DND-41 (cell line): Measurements from ENCODE around the gene PHGDH.

Experiments used
- ATAC-seq: fragments of 200-7000 bp; cut with Tn5 transposase; 3 replicates; pipeline ENCODE4 v1.9.1; 2021; ENCODE audit warnings: low read depth; ENCODE audit not compliant: insufficient read depth
- DNase-seq: peaks from one replicate; pipeline ENCODE4 v3.0.0-alpha.2; 2020
- H2AFZ ChIP-seq: 2 replicates; pipeline ENCODE4 v1.6.0; 2012; ENCODE audit warnings: low read depth, low read length
- H3K27ac ChIP-seq: 2 replicates; pipeline ENCODE4 v1.5.1; 2012; ENCODE audit warnings: low read length, inconsistent platforms
- H3K27me3 ChIP-seq: fragments of 200-600 bp; sonication (generic); 2 replicates; pipeline ENCODE4 v1.6.0; 2012; ENCODE audit warnings: low read length, mild to moderate bottlenecking, inconsistent platforms; ENCODE audit not compliant: insufficient read depth, poor library complexity
- H3K36me3 ChIP-seq: 2 replicates; pipeline ENCODE4 v1.5.1; 2012; ENCODE audit warnings: low read length, inconsistent platforms; ENCODE audit not compliant: insufficient read depth
- H3K4me1 ChIP-seq: 2 replicates; pipeline ENCODE4 v1.5.1; 2012; ENCODE audit warnings: mild to moderate bottlenecking, low read length; ENCODE audit not compliant: insufficient read depth
- H3K4me2 ChIP-seq: 2 replicates; pipeline ENCODE4 v1.6.0; 2012; ENCODE audit warnings: mild to moderate bottlenecking, moderate library complexity, low read length, inconsistent platforms; ENCODE audit not compliant: insufficient read depth
- H3K4me3 ChIP-seq, 2 experiments: fragments of 200-600 bp in 1 of 2; shearing (Covaris generic) in 1 of 2; 2 replicates each; pipeline ENCODE4 v1.5.1; 2012 to 2016; ENCODE audit warnings: inconsistent platforms in 2 of 2, low read length in 2 of 2, mild to moderate bottlenecking in 2 of 2, low read depth in 1 of 2, moderate library complexity in 1 of 2
- H3K79me2 ChIP-seq: 2 replicates; pipeline ENCODE4 v1.6.0; 2012; ENCODE audit warnings: low read length, inconsistent platforms; ENCODE audit not compliant: insufficient read depth
- H3K9ac ChIP-seq: 2 replicates; pipeline ENCODE4 v1.6.0; 2012; ENCODE audit warnings: low read depth, mild to moderate bottlenecking, inconsistent platforms, low read length, moderate library complexity
- H3K9me3 ChIP-seq: 2 replicates; pipeline ENCODE4 v1.5.1; 2012; ENCODE audit warnings: low read length, moderate library complexity, mild to moderate bottlenecking, inconsistent platforms; ENCODE audit not compliant: insufficient read depth, severe bottlenecking
- H4K20me1 ChIP-seq: 2 replicates; pipeline ENCODE4 v1.6.0; 2012; ENCODE audit warnings: low read length; ENCODE audit not compliant: insufficient read depth
- EZH2 ChIP-seq: IDR thresholded peaks from 3 replicates; pipeline ENCODE4 v1.6.1; 2012; ENCODE audit warnings: borderline replicate concordance, low read depth, mild to moderate bottlenecking, moderate library complexity, low read length, inconsistent platforms; ENCODE audit not compliant: severe bottlenecking
- TF ChIP-seq, protein P1 (sequence below): IDR thresholded peaks from 2 replicates; pipeline ENCODE4 v1.5.1; 2012; ENCODE audit warnings: borderline replicate concordance, low read length, moderate library complexity, mild to moderate bottlenecking; ENCODE audit not compliant: poor library complexity, severe bottlenecking; ENCODE audit errors: extremely low read depth

Gene PHGDH

DNA sequence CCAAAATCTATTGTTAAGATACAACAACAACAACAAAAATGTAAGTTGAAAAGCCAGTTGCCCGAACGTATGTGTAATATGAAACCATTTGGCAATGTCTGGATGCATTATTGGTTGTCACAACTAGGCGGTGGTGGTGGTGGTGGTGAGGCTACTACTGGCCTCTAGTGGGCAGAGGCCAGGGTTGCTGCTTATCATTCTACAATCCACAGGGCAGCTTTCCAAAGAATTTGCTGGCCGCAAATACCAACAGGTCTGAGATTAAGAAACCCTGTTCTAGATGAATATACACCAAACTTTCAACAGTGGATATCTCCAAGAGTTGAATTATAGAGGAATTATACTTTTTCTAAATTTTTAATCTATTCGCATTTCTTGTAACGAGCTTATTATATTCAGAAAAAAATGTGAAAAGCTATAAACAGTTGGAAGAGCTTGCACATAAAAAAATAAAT is 36.9 kb upstream of the PHGDH start:
- Histone ChIP-seq H3K27me3 (peaks cover 9% of the 10 kb centered on the region), H3K4me1 (no peaks in the 10 kb centered on the region), H3K4me2 (no peak overlapping the region), H3K9ac (no peak overlapping the region), H3K9me3 (no peaks in the 10 kb centered on the region), H3K4me3 (no peak overlapping the region), H3K79me2 (no peaks in the 10 kb centered on the region), H4K20me1 (no peaks in the 10 kb centered on the region), H3K27ac (no peak overlapping the region), H3K36me3 (no peaks in the 10 kb centered on the region), H2AFZ (no peak overlapping the region)
- no peak for ATAC-seq
- TF ChIP-seq, protein P1, sequence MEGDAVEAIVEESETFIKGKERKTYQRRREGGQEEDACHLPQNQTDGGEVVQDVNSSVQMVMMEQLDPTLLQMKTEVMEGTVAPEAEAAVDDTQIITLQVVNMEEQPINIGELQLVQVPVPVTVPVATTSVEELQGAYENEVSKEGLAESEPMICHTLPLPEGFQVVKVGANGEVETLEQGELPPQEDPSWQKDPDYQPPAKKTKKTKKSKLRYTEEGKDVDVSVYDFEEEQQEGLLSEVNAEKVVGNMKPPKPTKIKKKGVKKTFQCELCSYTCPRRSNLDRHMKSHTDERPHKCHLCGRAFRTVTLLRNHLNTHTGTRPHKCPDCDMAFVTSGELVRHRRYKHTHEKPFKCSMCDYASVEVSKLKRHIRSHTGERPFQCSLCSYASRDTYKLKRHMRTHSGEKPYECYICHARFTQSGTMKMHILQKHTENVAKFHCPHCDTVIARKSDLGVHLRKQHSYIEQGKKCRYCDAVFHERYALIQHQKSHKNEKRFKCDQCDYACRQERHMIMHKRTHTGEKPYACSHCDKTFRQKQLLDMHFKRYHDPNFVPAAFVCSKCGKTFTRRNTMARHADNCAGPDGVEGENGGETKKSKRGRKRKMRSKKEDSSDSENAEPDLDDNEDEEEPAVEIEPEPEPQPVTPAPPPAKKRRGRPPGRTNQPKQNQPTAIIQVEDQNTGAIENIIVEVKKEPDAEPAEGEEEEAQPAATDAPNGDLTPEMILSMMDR, result no peak
- TF ChIP-seq EZH2, result no peak
- DNase-seq, result no peak

DNA sequence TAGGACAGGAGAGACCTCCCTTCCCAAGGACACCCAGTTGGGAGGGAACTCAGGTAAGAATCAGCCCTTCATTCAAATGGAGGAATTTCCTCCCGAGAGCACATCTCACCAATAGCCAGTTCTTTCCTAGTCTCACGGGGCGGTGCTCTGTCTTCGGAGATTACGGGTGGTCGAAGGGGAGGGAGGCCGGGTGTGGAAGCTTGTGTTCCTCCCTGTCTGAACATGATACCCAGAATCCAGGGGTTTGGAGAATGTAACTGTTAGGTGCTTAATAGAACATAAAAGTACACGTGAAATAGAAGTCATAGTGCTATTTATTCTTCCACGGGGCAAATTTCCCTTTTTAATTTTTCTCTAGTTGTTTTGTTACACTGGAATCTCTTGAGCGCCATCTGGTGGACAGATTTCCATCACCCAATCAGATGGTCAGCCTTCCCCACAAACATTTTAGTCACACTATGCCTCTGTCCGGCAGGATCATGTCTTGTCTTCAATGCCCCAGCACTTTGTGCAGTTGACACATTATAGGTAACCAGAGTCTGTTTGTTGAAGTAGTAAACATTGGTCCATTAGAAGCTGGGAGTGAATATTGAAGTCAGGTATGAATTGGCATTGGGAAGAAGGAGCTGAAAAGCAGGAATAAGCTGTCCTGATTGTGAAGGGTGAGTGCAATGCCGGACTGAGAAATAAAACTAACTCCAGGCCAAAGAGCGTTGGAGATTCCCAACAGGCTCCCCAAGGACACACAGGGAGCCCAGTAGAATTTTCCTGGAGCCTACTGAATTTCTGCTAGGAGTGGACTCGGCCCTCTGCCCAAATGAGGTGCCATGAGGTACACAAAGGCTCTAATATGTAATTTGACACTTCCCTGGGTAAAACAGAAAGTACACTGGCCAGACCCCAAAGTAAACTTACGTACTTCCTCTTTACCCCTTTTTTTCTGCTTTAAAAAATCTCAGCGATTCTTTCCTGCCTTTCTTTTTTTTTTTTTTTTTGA is 36.1 kb upstream of the PHGDH start:
- Histone ChIP-seq H3K4me1 (no peaks in the 10 kb centered on the region), H3K4me2 (no peak overlapping the region), H2AFZ (no peak overlapping the region), H3K9me3 (no peaks in the 10 kb centered on the region), H3K4me3 (no peak overlapping the region), H3K79me2 (no peaks in the 10 kb centered on the region), H3K36me3 (no peaks in the 10 kb centered on the region), H4K20me1 (no peaks in the 10 kb centered on the region), H3K27ac (no peak overlapping the region), H3K27me3 (peaks cover 9% of the 10 kb centered on the region), H3K9ac (no peak overlapping the region)
- TF ChIP-seq, protein P1, result peak; percentile 83
- TF ChIP-seq EZH2, result no peak
- DNase-seq (peak; percentile 64), ATAC-seq (peak; percentile 72)

DNA sequence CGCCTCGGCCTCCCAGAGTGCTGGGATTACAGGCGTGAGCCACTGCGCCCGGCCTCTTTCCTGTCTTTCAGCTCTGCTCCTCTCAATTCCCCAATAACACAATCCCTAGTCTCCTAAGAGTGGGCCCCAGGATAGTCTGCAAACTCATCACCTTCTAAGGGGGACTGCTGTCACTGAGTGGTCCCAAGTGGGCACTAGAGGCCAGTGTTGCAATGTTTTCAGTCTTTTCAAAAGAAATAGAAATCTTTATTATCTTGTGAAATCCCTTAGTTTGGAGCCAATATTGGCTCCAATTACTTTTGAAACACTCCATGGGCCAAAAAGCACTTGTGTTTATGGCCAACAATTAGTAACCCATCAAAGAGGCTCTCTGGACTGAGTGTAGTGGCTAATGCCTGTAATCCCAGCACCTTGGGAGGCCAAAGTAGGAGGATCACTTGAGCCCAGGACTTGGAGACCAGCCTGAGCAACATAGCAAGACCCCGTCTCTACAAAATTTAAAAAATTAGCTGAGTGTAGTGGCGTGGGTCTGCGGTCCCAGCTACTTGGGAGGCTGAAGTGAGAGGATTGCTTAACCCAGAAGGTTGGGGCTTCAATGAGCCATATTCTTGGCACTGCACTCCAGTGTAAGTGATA is 35.0 kb upstream of the PHGDH start:
- Histone ChIP-seq H3K27me3 (peaks cover 8% of the 10 kb centered on the region), H3K27ac (no peak overlapping the region), H3K36me3 (no peaks in the 10 kb centered on the region), H4K20me1 (no peaks in the 10 kb centered on the region), H3K4me2 (no peak overlapping the region), H3K9ac (no peak overlapping the region), H2AFZ (no peak overlapping the region), H3K9me3 (no peaks in the 10 kb centered on the region), H3K4me3 (no peak overlapping the region), H3K4me1 (no peaks in the 10 kb centered on the region), H3K79me2 (no peaks in the 10 kb centered on the region)
- DNase-seq, result no peak
- ATAC-seq, result no peak
- TF ChIP-seq, protein P1, result peak; percentile 27
- TF ChIP-seq EZH2, result no peak
